SK-N-SH treated with all-trans-retinoic acid at 6 μM for 48 hours (cell line): Measurements from ENCODE around the gene TRIM56.

Source experiments
- ATAC-seq: fragments of 200-7000 bp; cut with Tn5 transposase; 3 replicates; pipeline ENCODE4 v1.9.1; 2020; ENCODE audit warnings: mild to moderate bottlenecking, moderate library complexity
- ARNTL ChIP-seq: fragments of 450-650 bp; formaldehyde crosslinking; IDR thresholded peaks from 2 replicates; pipeline ENCODE4 v1.5.0; 2020; ENCODE audit warnings: low read depth, mild to moderate bottlenecking, moderate library complexity, borderline replicate concordance
- BACH2 ChIP-seq: fragments of 250-450 bp; sonication (Bioruptor Pico); IDR thresholded peaks from 2 replicates; pipeline ENCODE4 v1.9.0; 2021; ENCODE audit warnings: mild to moderate bottlenecking, borderline replicate concordance
- CSDC2 ChIP-seq: fragments of 250-450 bp; sonication (Bioruptor Pico); IDR thresholded peaks from 2 replicates; pipeline ENCODE4 v1.5.0; 2020; ENCODE audit warnings: mild to moderate bottlenecking, moderate library complexity
- ESRRG ChIP-seq: fragments of 250-450 bp; sonication (Bioruptor Pico); IDR thresholded peaks from 2 replicates; pipeline ENCODE4 v1.6.1; 2021; ENCODE audit warnings: mild to moderate bottlenecking
- GLIS3 ChIP-seq: fragments of 250-450 bp; sonication (Bioruptor Pico); IDR thresholded peaks from 2 replicates; pipeline ENCODE4 v1.5.0; 2020; ENCODE audit warnings: mild to moderate bottlenecking, moderate library complexity
- ISL1 ChIP-seq: fragments of 250-450 bp; sonication (Bioruptor Pico); IDR thresholded peaks from 2 replicates; pipeline ENCODE4 v2.1.2; 2022; ENCODE audit warnings: mild to moderate bottlenecking, moderate library complexity
- OSR1 ChIP-seq: fragments of 250-450 bp; sonication (Bioruptor Pico); IDR thresholded peaks from 2 replicates; pipeline ENCODE4 v1.8.0; 2022; ENCODE audit warnings: moderate library complexity, mild to moderate bottlenecking, inconsistent platforms
- PPARA ChIP-seq: fragments of 250-450 bp; sonication (Bioruptor Pico); IDR thresholded peaks from 2 replicates; pipeline ENCODE4 v1.5.0; 2020; ENCODE audit warnings: mild to moderate bottlenecking, borderline replicate concordance
- RARB ChIP-seq: fragments of 250-450 bp; sonication (Bioruptor Pico); IDR thresholded peaks from 2 replicates; pipeline ENCODE4 v1.8.0; 2021; ENCODE audit warnings: mild to moderate bottlenecking, moderate library complexity
- SNAI2 ChIP-seq: fragments of 250-450 bp; sonication (Bioruptor Pico); IDR thresholded peaks from 2 replicates; pipeline ENCODE4 v1.5.0; 2020; ENCODE audit warnings: mild to moderate bottlenecking, moderate library complexity
- TCF4 ChIP-seq: fragments of 250-450 bp; sonication (Bioruptor Pico); IDR thresholded peaks from 2 replicates; pipeline ENCODE4 v1.8.0; 2021; ENCODE audit warnings: mild to moderate bottlenecking, moderate library complexity, borderline replicate concordance
- TOX ChIP-seq: fragments of 250-450 bp; sonication (Bioruptor Pico); IDR thresholded peaks from 2 replicates; pipeline ENCODE4 v1.8.0; 2021; ENCODE audit warnings: mild to moderate bottlenecking, moderate library complexity, borderline replicate concordance
- ZC3H10 ChIP-seq: fragments of 250-450 bp; sonication (Bioruptor Pico); IDR thresholded peaks from 2 replicates; pipeline ENCODE4 v1.5.1; 2021; ENCODE audit warnings: mild to moderate bottlenecking, moderate library complexity
- ZFP3 ChIP-seq: fragments of 250-450 bp; sonication (Bioruptor Pico); IDR thresholded peaks from 2 replicates; pipeline ENCODE4 v1.5.0; 2020; ENCODE audit warnings: mild to moderate bottlenecking, moderate library complexity
- ZFP30 ChIP-seq: fragments of 450-650 bp; formaldehyde crosslinking; IDR thresholded peaks from 2 replicates; pipeline ENCODE4 v1.5.0; 2022; ENCODE audit warnings: mild to moderate bottlenecking, moderate library complexity
- ZNF565 ChIP-seq: fragments of 450-650 bp; formaldehyde crosslinking; conservative IDR thresholded peaks from 2 replicates; pipeline ENCODE4 v1.5.0; 2020; ENCODE audit warnings: low read depth, mild to moderate bottlenecking, moderate library complexity
- ZNF70 ChIP-seq: fragments of 450-650 bp; formaldehyde crosslinking; IDR thresholded peaks from 2 replicates; pipeline ENCODE4 v1.5.0; 2020; ENCODE audit warnings: mild to moderate bottlenecking, moderate library complexity
- ZNF8 ChIP-seq: fragments of 450-650 bp; formaldehyde crosslinking; IDR thresholded peaks from 2 replicates; pipeline ENCODE4 v1.5.0; 2020; ENCODE audit warnings: mild to moderate bottlenecking, moderate library complexity
- TF ChIP-seq, protein P1 (sequence below): fragments of 250-450 bp; sonication (Bioruptor Pico); IDR thresholded peaks from 2 replicates; pipeline ENCODE4 v1.8.0; 2021; ENCODE audit warnings: low read depth, mild to moderate bottlenecking, moderate library complexity, borderline replicate concordance
- TF ChIP-seq, protein P2 (sequence below): fragments of 250-450 bp; sonication (Bioruptor Pico); IDR thresholded peaks from 2 replicates; pipeline ENCODE4 v1.5.1; 2020; ENCODE audit warnings: low read depth, mild to moderate bottlenecking, moderate library complexity
- TF ChIP-seq, protein P3 (sequence below): fragments of 250-450 bp; sonication (Bioruptor Pico); IDR thresholded peaks from 2 replicates; pipeline ENCODE4 v1.5.1; 2021; ENCODE audit warnings: mild to moderate bottlenecking, moderate library complexity
- TF ChIP-seq, protein P4 (sequence below): fragments of 250-450 bp; sonication (Bioruptor Pico); IDR thresholded peaks from 2 replicates; pipeline ENCODE4 v1.8.0; 2020; ENCODE audit warnings: mild to moderate bottlenecking, moderate library complexity, borderline replicate concordance

TRIM56 gene

DNA sequence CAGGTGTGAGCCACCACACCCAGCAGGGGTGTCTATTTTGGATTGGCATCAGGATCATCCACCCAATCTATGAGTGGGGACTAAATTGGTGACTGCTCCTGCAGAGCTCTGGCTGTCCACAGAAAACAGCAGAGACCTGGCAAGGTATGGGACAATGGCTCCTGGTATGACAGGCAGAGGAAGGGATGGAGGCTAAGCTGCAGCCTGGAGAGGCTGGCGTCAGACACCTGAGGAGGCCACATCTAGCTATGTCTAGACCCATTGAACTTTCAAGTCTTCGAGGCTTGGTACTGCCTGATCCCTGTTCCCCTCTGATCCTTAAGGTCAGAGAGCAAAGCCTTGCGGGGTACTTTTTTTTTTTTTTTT is 38.4 kb downstream of the TRIM56 start:
- TF ChIP-seq ISL1 (CRISPR knock-in tag) (no peak), ZNF565 (CRISPR knock-in tag) (no peak), TOX (no peak), CSDC2 (CRISPR knock-in tag) (no peak), OSR1 (no peak), ZFP3 (CRISPR knock-in tag) (no peak), TCF4 (no peak), ZC3H10 (CRISPR knock-in tag) (no peak), ZFP30 (CRISPR knock-in tag) (no peak), SNAI2 (CRISPR knock-in tag) (no peak), GLIS3 (no peak), BACH2 (CRISPR knock-in tag) (no peak)
- TF ChIP-seq, protein P1, sequence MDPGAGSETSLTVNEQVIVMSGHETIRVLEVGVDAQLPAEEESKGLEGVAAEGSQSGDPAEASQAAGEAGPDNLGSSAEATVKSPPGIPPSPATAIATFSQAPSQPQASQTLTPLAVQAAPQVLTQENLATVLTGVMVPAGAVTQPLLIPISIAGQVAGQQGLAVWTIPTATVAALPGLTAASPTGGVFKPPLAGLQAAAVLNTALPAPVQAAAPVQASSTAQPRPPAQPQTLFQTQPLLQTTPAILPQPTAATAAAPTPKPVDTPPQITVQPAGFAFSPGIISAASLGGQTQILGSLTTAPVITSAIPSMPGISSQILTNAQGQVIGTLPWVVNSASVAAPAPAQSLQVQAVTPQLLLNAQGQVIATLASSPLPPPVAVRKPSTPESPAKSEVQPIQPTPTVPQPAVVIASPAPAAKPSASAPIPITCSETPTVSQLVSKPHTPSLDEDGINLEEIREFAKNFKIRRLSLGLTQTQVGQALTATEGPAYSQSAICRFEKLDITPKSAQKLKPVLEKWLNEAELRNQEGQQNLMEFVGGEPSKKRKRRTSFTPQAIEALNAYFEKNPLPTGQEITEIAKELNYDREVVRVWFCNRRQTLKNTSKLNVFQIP (CRISPR knock-in tag), result no peak
- TF ChIP-seq, protein P2, sequence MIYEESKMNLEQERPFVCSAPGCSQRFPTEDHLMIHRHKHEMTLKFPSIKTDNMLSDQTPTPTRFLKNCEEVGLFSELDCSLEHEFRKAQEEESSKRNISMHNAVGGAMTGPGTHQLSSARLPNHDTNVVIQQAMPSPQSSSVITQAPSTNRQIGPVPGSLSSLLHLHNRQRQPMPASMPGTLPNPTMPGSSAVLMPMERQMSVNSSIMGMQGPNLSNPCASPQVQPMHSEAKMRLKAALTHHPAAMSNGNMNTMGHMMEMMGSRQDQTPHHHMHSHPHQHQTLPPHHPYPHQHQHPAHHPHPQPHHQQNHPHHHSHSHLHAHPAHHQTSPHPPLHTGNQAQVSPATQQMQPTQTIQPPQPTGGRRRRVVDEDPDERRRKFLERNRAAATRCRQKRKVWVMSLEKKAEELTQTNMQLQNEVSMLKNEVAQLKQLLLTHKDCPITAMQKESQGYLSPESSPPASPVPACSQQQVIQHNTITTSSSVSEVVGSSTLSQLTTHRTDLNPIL, result no peak
- TF ChIP-seq, all 23 proteins: peak for 0
- no peak for ATAC-seq

DNA sequence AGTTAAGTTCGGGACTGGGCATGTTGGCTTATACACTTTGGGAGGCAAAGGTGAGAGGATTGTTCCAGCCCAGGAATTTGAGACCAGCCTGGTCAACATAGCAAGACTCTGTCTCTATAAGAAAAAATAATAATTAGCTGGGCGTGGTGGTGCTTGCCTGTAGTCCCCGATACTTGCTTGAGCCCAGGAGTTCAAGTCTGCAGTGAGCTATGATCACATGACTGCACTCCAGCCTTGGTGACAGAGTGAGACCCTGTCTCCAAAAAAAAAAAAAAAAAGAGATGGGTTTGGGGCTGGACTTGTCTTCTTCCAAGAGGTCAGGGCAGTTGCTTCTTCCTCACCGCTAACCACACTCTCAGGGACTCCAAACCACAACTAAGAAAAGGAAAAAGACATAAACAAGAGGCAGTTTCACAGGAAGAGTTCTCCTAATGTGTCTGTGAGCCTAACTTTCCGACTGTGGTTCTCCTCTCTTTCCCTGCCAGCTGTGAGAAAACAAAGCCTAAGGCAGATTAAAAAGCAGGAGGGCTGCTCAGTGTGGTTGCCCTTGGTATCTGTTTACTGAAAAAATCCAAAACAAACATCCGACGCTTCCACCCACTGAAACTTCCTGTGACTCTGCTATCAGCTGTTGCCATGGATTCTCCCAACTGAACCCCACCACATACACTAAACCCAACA is 39.2 kb downstream of the TRIM56 start:
- TF ChIP-seq ZNF8 (CRISPR knock-in tag), result no peak
- no peak for TF ChIP-seq BACH2 (CRISPR knock-in tag)
- TF ChIP-seq, protein P1 (CRISPR knock-in tag), result no peak
- no peak for TF ChIP-seq PPARA
- TF ChIP-seq TCF4, result no peak
- TF ChIP-seq, protein P3, sequence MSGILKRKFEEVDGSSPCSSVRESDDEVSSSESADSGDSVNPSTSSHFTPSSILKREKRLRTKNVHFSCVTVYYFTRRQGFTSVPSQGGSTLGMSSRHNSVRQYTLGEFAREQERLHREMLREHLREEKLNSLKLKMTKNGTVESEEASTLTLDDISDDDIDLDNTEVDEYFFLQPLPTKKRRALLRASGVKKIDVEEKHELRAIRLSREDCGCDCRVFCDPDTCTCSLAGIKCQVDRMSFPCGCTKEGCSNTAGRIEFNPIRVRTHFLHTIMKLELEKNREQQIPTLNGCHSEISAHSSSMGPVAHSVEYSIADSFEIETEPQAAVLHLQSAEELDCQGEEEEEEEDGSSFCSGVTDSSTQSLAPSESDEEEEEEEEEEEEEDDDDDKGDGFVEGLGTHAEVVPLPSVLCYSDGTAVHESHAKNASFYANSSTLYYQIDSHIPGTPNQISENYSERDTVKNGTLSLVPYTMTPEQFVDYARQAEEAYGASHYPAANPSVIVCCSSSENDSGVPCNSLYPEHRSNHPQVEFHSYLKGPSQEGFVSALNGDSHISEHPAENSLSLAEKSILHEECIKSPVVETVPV (CRISPR knock-in tag), result no peak
- no peak for TF ChIP-seq ZNF565 (CRISPR knock-in tag)
- TF ChIP-seq SNAI2 (CRISPR knock-in tag), result no peak
- no peak for TF ChIP-seq ZNF70 (CRISPR knock-in tag)
- TF ChIP-seq GLIS3, result no peak
- TF ChIP-seq ARNTL (CRISPR knock-in tag), result no peak
- no peak for TF ChIP-seq ZFP30 (CRISPR knock-in tag)
- TF ChIP-seq, all 23 proteins: peak for 0

DNA sequence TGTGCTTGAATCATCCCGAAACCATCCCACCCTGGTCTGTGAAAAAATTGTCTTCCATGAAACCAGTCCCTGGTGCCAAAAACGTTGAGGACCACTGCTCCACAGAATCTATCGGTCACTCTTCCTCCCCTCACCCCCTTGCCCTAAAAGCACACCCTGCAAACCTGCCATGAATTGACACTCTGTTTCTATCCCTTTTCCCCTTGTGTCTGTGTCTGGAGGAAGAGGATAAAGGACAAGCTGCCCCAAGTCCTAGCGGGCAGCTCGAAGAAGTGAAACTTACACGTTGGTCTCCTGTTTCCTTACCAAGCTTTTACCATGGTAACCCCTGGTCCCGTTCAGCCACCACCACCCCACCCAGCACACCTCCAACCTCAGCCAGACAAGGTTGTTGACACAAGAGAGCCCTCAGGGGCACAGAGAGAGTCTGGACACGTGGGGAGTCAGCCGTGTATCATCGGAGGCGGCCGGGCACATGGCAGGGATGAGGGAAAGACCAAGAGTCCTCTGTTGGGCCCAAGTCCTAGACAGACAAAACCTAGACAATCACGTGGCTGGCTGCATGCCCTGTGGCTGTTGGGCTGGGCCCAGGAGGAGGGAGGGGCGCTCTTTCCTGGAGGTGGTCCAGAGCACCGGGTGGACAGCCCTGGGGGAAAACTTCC is 40.8 kb downstream of the TRIM56 start:
- peak; percentile 7 for ATAC-seq
- peak; percentile 74; the same call in 1 of the 2 replicates for TF ChIP-seq OSR1
- TF ChIP-seq, protein P2, result no peak
- TF ChIP-seq ZNF565 (CRISPR knock-in tag), result no peak
- TF ChIP-seq ZNF8 (CRISPR knock-in tag), result peak; percentile 34; the same call in 1 of the 2 replicates
- TF ChIP-seq ZFP3 (CRISPR knock-in tag), result peak; percentile 88
- TF ChIP-seq GLIS3, result peak; percentile 85; the same call in 1 of the 2 replicates
- no peak for TF ChIP-seq RARB
- TF ChIP-seq SNAI2 (CRISPR knock-in tag), result peak; percentile 69; the same call in 1 of the 2 replicates
- no peak; the same call in 1 of the 2 replicates for TF ChIP-seq ZC3H10 (CRISPR knock-in tag)
- TF ChIP-seq PPARA, result no peak
- TF ChIP-seq, protein P4, sequence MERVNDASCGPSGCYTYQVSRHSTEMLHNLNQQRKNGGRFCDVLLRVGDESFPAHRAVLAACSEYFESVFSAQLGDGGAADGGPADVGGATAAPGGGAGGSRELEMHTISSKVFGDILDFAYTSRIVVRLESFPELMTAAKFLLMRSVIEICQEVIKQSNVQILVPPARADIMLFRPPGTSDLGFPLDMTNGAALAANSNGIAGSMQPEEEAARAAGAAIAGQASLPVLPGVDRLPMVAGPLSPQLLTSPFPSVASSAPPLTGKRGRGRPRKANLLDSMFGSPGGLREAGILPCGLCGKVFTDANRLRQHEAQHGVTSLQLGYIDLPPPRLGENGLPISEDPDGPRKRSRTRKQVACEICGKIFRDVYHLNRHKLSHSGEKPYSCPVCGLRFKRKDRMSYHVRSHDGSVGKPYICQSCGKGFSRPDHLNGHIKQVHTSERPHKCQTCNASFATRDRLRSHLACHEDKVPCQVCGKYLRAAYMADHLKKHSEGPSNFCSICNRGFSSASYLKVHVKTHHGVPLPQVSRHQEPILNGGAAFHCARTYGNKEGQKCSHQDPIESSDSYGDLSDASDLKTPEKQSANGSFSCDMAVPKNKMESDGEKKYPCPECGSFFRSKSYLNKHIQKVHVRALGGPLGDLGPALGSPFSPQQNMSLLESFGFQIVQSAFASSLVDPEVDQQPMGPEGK (CRISPR knock-in tag), result peak; percentile 46; the same call in 1 of the 2 replicates
- TF ChIP-seq, protein P1 (CRISPR knock-in tag), result no peak
- TF ChIP-seq CSDC2 (CRISPR knock-in tag), result peak; percentile 97
- TF ChIP-seq ESRRG (CRISPR knock-in tag), result peak; percentile 77; the same call in 1 of the 2 replicates
- TF ChIP-seq ISL1 (CRISPR knock-in tag), result peak; percentile 49; the same call in 1 of the 2 replicates

More for the DNA sequence above, 39.2 kb downstream of the TRIM56 start:
- no peak for ATAC-seq
